ENCODE results near the gene SPINK8.

DNA sequence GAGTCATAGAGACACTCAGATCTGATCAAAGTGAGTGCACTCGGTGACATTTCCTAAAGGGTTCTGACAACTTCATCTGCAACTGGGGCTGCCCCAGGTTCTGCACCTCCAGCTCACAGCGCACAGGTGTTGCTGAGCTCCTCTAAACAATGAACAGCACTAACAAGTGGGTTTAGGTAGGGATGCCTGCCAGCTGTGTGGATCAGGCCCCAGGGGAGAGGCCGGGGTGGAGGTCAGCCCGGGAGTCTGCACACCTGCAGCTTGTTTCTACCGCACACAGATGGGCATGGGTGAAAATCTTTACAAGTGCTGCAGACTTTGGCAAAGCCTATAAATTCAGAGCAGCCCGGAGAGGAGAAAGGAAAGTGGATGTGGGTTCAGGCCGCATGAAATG, 38.9 kb upstream of the SPINK8 start:
- TF ChIP-seq, protein P1, sequence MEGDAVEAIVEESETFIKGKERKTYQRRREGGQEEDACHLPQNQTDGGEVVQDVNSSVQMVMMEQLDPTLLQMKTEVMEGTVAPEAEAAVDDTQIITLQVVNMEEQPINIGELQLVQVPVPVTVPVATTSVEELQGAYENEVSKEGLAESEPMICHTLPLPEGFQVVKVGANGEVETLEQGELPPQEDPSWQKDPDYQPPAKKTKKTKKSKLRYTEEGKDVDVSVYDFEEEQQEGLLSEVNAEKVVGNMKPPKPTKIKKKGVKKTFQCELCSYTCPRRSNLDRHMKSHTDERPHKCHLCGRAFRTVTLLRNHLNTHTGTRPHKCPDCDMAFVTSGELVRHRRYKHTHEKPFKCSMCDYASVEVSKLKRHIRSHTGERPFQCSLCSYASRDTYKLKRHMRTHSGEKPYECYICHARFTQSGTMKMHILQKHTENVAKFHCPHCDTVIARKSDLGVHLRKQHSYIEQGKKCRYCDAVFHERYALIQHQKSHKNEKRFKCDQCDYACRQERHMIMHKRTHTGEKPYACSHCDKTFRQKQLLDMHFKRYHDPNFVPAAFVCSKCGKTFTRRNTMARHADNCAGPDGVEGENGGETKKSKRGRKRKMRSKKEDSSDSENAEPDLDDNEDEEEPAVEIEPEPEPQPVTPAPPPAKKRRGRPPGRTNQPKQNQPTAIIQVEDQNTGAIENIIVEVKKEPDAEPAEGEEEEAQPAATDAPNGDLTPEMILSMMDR (IDR thresholded peaks at IDR 0.05), result no peak
- no peak for TF ChIP-seq POLR2A (IDR thresholded peaks at IDR 0.05)
